Keratinocyte (primary cell): ENCODE measurements around the gene TREM2. TPM values are rescaled to one million over a fixed set of nuclear protein-coding genes. Genes with fewer than 3 reads are reported as not detected.

Experiments used
- DNase-seq: peaks from one replicate; pipeline ENCODE4 v3.0.0-alpha.2; 2011; ENCODE audit warnings: low read depth, missing footprints, low spot score
- FAIRE-seq: peaks from 2 replicates; lab custom pipeline; 2011; peaks lifted over from hg19 to GRCh38; lab: Jason Lieb, UNC
- H2AFZ ChIP-seq: 2 replicates; pipeline ENCODE4 v1.6.0; 2012; ENCODE audit warnings: low read length, control low read depth, inconsistent platforms; ENCODE audit not compliant: control insufficient read depth
- H3K27ac ChIP-seq: 2 replicates; pipeline ENCODE4 v1.5.1; 2011; ENCODE audit warnings: low read length; ENCODE audit not compliant: control insufficient read depth, insufficient read depth
- H3K27me3 ChIP-seq: 3 replicates; pipeline ENCODE4 v1.6.0; 2011; ENCODE audit warnings: low read length; ENCODE audit not compliant: control insufficient read depth, insufficient read depth; ENCODE audit errors: extremely low read depth
- H3K36me3 ChIP-seq, 2 experiments: 2 replicates in 1 of 2; 3 replicates in 1 of 2; pipeline ENCODE4 v1.5.1; 2011; ENCODE audit warnings: low read length in 2 of 2, mild to moderate bottlenecking in 1 of 2; ENCODE audit not compliant: control insufficient read depth in 2 of 2, insufficient read depth in 2 of 2; ENCODE audit errors: extremely low read depth in 1 of 2
- H3K4me1 ChIP-seq: 3 replicates; pipeline ENCODE4 v1.5.1; 2011; ENCODE audit warnings: low read length; ENCODE audit not compliant: control insufficient read depth, insufficient read depth; ENCODE audit errors: extremely low read depth
- H3K4me2 ChIP-seq: 3 replicates; pipeline ENCODE4 v1.6.0; 2011; ENCODE audit warnings: low read depth, low read length; ENCODE audit not compliant: control insufficient read depth, insufficient read depth; ENCODE audit errors: extremely low read depth
- H3K4me3 ChIP-seq, 3 experiments: fragments of 200-600 bp in 1 of 3; sonication (generic) in 1 of 3; 2 replicates in 2 of 3; 3 replicates in 1 of 3; pipeline ENCODE4 v1.5.1; 2011 to 2016; ENCODE audit warnings: low read length in 3 of 3, mild to moderate bottlenecking in 3 of 3, control low read depth in 2 of 3, inconsistent platforms in 1 of 3, low read depth in 1 of 3, mixed read lengths in 1 of 3, mixed run types in 1 of 3, moderate library complexity in 1 of 3; ENCODE audit not compliant: control insufficient read depth in 2 of 3, insufficient read depth in 2 of 3; ENCODE audit errors: extremely low read depth in 1 of 3
- H3K79me2 ChIP-seq: 2 replicates; pipeline ENCODE4 v1.6.0; 2012; ENCODE audit warnings: low read length; ENCODE audit not compliant: control insufficient read depth, insufficient read depth
- H3K9ac ChIP-seq: 3 replicates; pipeline ENCODE4 v1.6.0; 2011; ENCODE audit warnings: low read length; ENCODE audit not compliant: control insufficient read depth, insufficient read depth; ENCODE audit errors: extremely low read depth
- H3K9me1 ChIP-seq: 3 replicates; pipeline ENCODE4 v1.6.0; 2011; ENCODE audit warnings: low read length; ENCODE audit not compliant: control insufficient read depth, insufficient read depth; ENCODE audit errors: extremely low read depth
- H3K9me3 ChIP-seq: 2 replicates; pipeline ENCODE4 v1.5.1; 2012; ENCODE audit warnings: low read depth, low read length; ENCODE audit not compliant: control insufficient read depth
- H4K20me1 ChIP-seq: 3 replicates; pipeline ENCODE4 v1.6.0; 2011; ENCODE audit warnings: low read length; ENCODE audit not compliant: control insufficient read depth, insufficient read depth; ENCODE audit errors: extremely low read depth
- EZH2 ChIP-seq: IDR thresholded peaks from one replicate; pipeline ENCODE4 v1.6.1; 2012; ENCODE audit warnings: inconsistent platforms, mild to moderate bottlenecking, low read length, moderate library complexity
- dilution Hi-C: fragments of 300-500 bp; cut with MboI; formaldehyde crosslinking; loops from one replicate; pipeline ENCODE4 v1.7.0; 2020; ENCODE audit warnings: low sequenced_read_pairs; ENCODE audit not compliant: extremely low pct_ligation_motif_present
- polyA plus RNA-seq, 5 experiments: library from polyadenylated mRNA; depleted of rRNA in 3 of 5; stranded (reverse) in 3 of 5; stranded (forward) in 1 of 5; unstranded in 1 of 5; fragments of >200 nt; gene quantifications; 1 replicate in 1 of 5; 2 replicates in 3 of 5; 3 replicates in 1 of 5; pipeline versions ENCODE4 v1.2.1 to v1.2.3, GENCODE V29; 2011 to 2012; ENCODE audit warnings: missing spikeins in 2 of 5, low read depth in 1 of 5, low replicate concordance in 1 of 5
- TF ChIP-seq, protein P1 (sequence below), 3 experiments: IDR thresholded peaks in 1 of 3; conservative IDR thresholded peaks in 1 of 3; optimal IDR thresholded peaks in 1 of 3; 2 replicates in 2 of 3; 3 replicates in 1 of 3; pipeline versions ENCODE3 to v1.5.1; 2011; ENCODE audit warnings: low read length in 3 of 3, mild to moderate bottlenecking in 3 of 3, moderate library complexity in 2 of 3, control low read depth in 1 of 3, inconsistent platforms in 1 of 3; ENCODE audit not compliant: insufficient read depth in 2 of 3; ENCODE audit errors: extremely low read depth in 1 of 3

The TREM2 gene
- polyA plus RNA-seq, 1 donor (not counting 4 experiments of a cell fraction or from before 2014, with no cell fraction given): 4.0 TPM

DNA sequence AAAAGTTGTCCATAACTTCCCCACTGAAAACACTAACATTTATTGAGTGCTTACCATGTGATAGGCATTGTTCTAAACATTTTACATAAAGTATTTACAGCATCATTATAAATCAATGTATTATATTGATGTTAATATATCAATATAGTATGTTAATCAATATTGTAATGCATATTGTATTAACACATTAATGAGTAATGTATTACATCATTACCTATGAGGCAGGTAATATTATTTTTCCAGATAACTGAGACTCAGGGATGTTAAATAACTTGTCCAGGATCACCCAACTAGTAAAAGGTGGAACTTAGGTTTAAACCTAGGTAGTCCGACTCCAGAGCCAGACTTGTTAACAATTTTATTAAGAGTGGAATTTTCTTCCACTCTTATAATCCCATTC is 12.2 kb upstream of the TREM2 start:
- H2AFZ ChIP-seq: no peak overlapping the region
- H3K9ac ChIP-seq: no peak overlapping the region
- no peaks in the 10 kb centered on the region for H3K36me3 ChIP-seq
- no peaks in the 10 kb centered on the region for H3K9me1 ChIP-seq
- TF ChIP-seq, protein P1, sequence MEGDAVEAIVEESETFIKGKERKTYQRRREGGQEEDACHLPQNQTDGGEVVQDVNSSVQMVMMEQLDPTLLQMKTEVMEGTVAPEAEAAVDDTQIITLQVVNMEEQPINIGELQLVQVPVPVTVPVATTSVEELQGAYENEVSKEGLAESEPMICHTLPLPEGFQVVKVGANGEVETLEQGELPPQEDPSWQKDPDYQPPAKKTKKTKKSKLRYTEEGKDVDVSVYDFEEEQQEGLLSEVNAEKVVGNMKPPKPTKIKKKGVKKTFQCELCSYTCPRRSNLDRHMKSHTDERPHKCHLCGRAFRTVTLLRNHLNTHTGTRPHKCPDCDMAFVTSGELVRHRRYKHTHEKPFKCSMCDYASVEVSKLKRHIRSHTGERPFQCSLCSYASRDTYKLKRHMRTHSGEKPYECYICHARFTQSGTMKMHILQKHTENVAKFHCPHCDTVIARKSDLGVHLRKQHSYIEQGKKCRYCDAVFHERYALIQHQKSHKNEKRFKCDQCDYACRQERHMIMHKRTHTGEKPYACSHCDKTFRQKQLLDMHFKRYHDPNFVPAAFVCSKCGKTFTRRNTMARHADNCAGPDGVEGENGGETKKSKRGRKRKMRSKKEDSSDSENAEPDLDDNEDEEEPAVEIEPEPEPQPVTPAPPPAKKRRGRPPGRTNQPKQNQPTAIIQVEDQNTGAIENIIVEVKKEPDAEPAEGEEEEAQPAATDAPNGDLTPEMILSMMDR (optimal IDR thresholded peaks at IDR 0.05 in 1 of 3, IDR thresholded peaks at IDR 0.05 in 1 of 3, conservative IDR thresholded peaks at IDR 0.05 in 1 of 3; ENCODE audit: extremely low read depth in 1 of 3, insufficient read depth in 2 of 3, low read length in 3 of 3): no peak
- no peak for TF ChIP-seq EZH2
- dilution Hi-C loops: loop anchor here (25.0 kb wide), 1 partner anchor 88 kb away; no protein-coding TSS in a partner anchor
- H3K9me3 ChIP-seq: no peaks in the 10 kb centered on the region
- H3K4me2 ChIP-seq: no peak overlapping the region
- H3K4me1 ChIP-seq: no peaks in the 10 kb centered on the region
- no peak overlapping the region for H3K27ac ChIP-seq
- H3K79me2 ChIP-seq: no peaks in the 10 kb centered on the region
- FAIRE-seq: no peak
- H3K27me3 ChIP-seq: peaks cover 10% of the 10 kb centered on the region
- H4K20me1 ChIP-seq: no peaks in the 10 kb centered on the region
- DNase-seq: no peak
- no peak overlapping the region for H3K4me3 ChIP-seq

DNA sequence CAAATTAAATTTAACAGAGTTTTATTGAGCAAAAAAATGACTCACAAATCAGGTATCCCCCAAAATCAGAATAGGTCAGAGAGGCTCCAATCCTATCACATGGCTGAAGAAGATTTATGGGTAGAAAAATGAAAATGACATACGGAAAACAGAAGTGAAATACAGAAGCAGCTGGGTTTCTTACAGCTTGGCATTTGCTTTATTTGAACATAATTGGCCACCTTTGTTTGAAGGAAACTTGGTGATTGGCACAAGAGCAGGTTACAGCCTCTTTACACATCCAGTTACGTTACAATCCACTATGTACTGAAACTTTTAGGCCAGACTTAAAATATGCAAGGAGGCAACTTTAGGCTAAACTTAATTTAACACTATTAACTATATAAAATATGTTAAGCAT is 11.7 kb upstream of the TREM2 start:
- FAIRE-seq: no peak
- TF ChIP-seq EZH2: no peak
- TF ChIP-seq, protein P1 (optimal IDR thresholded peaks at IDR 0.05 in 1 of 3, IDR thresholded peaks at IDR 0.05 in 1 of 3, conservative IDR thresholded peaks at IDR 0.05 in 1 of 3; ENCODE audit: extremely low read depth in 1 of 3, insufficient read depth in 2 of 3, low read length in 3 of 3): no peak
- H3K9ac ChIP-seq: no peak overlapping the region

More for the DNA sequence above, 11.7 kb upstream of the TREM2 start:
- Histone ChIP-seq H3K4me2 (no peak overlapping the region), H3K9me1 (no peaks in the 10 kb centered on the region), H3K79me2 (no peaks in the 10 kb centered on the region), H3K4me1 (no peaks in the 10 kb centered on the region), H3K9me3 (no peaks in the 10 kb centered on the region), H2AFZ (no peak overlapping the region), H3K27ac (no peak overlapping the region), H4K20me1 (no peaks in the 10 kb centered on the region), H3K36me3 (no peaks in the 10 kb centered on the region), H3K27me3 (peaks cover 10% of the 10 kb centered on the region), H3K4me3 (no peak overlapping the region)
- no peak for DNase-seq
- dilution Hi-C loops: loop anchor here (25.0 kb wide), 1 partner anchor 87 kb away; no protein-coding TSS in a partner anchor
